ENCODE data around the gene APOC4. TPM values are rescaled to one million over a fixed set of nuclear protein-coding genes. Genes with fewer than 3 reads are reported as not detected.

APOC4 gene
- total and polyA plus RNA-seq, 4 donors, result 1.0 to 420 (median 275) TPM

DNA sequence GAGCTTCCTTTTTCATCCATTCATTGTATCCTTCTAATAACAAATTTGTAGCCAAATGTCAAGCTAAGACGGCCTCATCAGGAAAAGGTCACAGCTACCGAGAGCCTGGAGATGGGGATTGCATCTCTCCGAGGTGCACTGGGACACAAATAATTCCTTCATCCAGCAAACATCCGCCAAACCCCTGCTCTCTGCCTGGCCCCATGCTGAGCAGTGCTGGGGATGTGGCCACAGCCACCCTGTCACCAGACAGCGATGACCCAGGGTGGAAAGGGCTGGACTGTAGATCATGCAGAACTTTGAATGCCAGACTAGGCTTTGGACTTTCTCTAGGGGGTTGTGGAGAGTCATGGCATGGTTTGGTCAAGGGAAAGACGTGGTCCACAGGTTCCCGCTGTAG is 49.1 kb upstream of the APOC4 start:
- Histone ChIP-seq H3K27me3 (ENCODE audit: control insufficient read depth in 4 of 4, insufficient read depth in 4 of 4, low read length in 3 of 4) (no peaks in the 10 kb centered on the region), H3K4me1 (ENCODE audit: control insufficient read depth in 4 of 4, insufficient read depth in 4 of 4, low read length in 3 of 4) (peaks cover 11 to 29% (median 25%) of the 10 kb centered on the region in 4 donors), H3K27ac (ENCODE audit: low read depth in 1 of 2, low read length in 2 of 2) (no peak overlapping the region), H3K36me3 (ENCODE audit: control insufficient read depth in 4 of 4, insufficient read depth in 3 of 4, low read depth in 1 of 4, low read length in 3 of 4) (peaks cover 7 to 50% (median 25%) of the 10 kb centered on the region in 4 donors), H3K9ac (ENCODE audit: low read depth in 1 of 2, low read length in 2 of 2) (no peak overlapping the region), H3K4me3 (ENCODE audit: low read depth in 1 of 3, low read length in 3 of 3) (no peak overlapping the region), H3K9me3 (ENCODE audit: control insufficient read depth in 4 of 4, low read length in 3 of 4) (no peaks in the 10 kb centered on the region)
- TF ChIP-seq RAD21 (IDR thresholded peaks at IDR 0.05) (no peak), JUND (IDR thresholded peaks at IDR 0.05) (no peak), ATF3 (IDR thresholded peaks at IDR 0.05) (no peak), EGR1 (IDR thresholded peaks at IDR 0.05; ENCODE audit: low read depth in 2 of 2) (no peak), FOXA1 (IDR thresholded peaks at IDR 0.05) (no peak)
- no peak for DNase-seq (ENCODE audit: low spot score)
- WGBS, result 89% methylated on average over 7 of the region's 7 CpGs

DNA sequence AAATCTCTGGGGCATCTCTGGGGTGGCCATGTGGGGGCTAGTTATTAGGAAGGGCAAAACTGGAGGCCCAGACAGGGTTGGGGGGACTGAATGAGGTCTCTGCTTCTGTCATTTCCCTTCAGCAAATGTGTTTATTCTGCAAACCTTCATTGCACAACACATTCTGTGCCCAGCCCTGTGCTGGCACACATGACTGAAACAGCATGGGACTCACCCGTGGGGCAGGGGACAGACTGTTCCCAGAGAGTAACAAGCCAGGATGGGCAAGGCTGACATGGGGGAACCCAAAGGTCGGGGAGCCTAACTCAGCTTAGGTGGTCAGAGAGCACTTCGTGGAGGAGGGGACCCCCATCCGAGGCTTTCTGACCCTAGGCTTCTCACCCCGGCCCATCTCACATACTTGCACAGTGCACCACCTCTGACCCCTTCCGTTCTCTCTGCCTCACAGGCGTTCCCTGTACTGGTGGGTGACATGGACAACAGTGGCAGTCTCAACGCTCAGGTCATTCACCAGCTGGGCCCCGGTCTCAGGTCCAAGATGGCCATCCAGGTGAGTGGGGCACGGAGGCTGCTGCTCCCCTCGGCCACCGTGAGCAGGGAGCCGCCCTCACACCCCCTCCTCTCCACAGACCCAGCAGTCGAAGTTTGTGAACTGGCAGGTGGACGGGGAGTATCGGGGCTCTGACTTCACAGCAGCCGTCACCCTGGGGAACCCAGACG is 48.5 kb upstream of the APOC4 start:
- Histone ChIP-seq H3K27me3 (ENCODE audit: control insufficient read depth in 4 of 4, insufficient read depth in 4 of 4, low read length in 3 of 4) (no peaks in the 10 kb centered on the region), H3K4me1 (ENCODE audit: control insufficient read depth in 4 of 4, insufficient read depth in 4 of 4, low read length in 3 of 4) (peaks cover 11 to 29% (median 25%) of the 10 kb centered on the region in 4 donors), H3K9ac (ENCODE audit: low read depth in 1 of 2, low read length in 2 of 2) (no peak overlapping the region), H3K27ac (ENCODE audit: low read depth in 1 of 2, low read length in 2 of 2) (no peak overlapping the region), H3K36me3 (ENCODE audit: control insufficient read depth in 4 of 4, insufficient read depth in 3 of 4, low read depth in 1 of 4, low read length in 3 of 4) (peaks cover 7 to 47% (median 27%) of the 10 kb centered on the region in 4 donors), H3K4me3 (ENCODE audit: low read depth in 1 of 3, low read length in 3 of 3) (no peak overlapping the region), H3K9me3 (ENCODE audit: control insufficient read depth in 4 of 4, low read length in 3 of 4) (no peaks in the 10 kb centered on the region)
- DNase-seq (ENCODE audit: low spot score), result no peak
- 88% methylated on average over 18 of the region's 18 CpGs for WGBS
- TF ChIP-seq TAF1 (conservative IDR thresholded peaks at IDR 0.05), result no peak
- no peak for TF ChIP-seq MAX (IDR thresholded peaks at IDR 0.05)
- TF ChIP-seq NR2F2 (IDR thresholded peaks at IDR 0.05), result no peak
- no peak for TF ChIP-seq YY1 (IDR thresholded peaks at IDR 0.05)
- TF ChIP-seq GABPA (IDR thresholded peaks at IDR 0.05 in 1 of 2, conservative IDR thresholded peaks at IDR 0.05 in 1 of 2), result no peak
- TF ChIP-seq EGR1 (IDR thresholded peaks at IDR 0.05; ENCODE audit: low read depth in 2 of 2), result no peak
- TF ChIP-seq HNF4A (conservative IDR thresholded peaks at IDR 0.05), result no peak
- TF ChIP-seq RXRA (IDR thresholded peaks at IDR 0.05), result no peak
- no peak for TF ChIP-seq JUND (IDR thresholded peaks at IDR 0.05)
- TF ChIP-seq FOXA2 (IDR thresholded peaks at IDR 0.05), result no peak
- no peak for TF ChIP-seq ZBTB33 (IDR thresholded peaks at IDR 0.05)
- TF ChIP-seq FOXA1 (IDR thresholded peaks at IDR 0.05), result no peak
- TF ChIP-seq ATF3 (IDR thresholded peaks at IDR 0.05), result no peak
- TF ChIP-seq, protein P1, sequence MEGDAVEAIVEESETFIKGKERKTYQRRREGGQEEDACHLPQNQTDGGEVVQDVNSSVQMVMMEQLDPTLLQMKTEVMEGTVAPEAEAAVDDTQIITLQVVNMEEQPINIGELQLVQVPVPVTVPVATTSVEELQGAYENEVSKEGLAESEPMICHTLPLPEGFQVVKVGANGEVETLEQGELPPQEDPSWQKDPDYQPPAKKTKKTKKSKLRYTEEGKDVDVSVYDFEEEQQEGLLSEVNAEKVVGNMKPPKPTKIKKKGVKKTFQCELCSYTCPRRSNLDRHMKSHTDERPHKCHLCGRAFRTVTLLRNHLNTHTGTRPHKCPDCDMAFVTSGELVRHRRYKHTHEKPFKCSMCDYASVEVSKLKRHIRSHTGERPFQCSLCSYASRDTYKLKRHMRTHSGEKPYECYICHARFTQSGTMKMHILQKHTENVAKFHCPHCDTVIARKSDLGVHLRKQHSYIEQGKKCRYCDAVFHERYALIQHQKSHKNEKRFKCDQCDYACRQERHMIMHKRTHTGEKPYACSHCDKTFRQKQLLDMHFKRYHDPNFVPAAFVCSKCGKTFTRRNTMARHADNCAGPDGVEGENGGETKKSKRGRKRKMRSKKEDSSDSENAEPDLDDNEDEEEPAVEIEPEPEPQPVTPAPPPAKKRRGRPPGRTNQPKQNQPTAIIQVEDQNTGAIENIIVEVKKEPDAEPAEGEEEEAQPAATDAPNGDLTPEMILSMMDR (IDR thresholded peaks at IDR 0.05; ENCODE audit: low read depth, low read length, missing input control), result no peak
- TF ChIP-seq SP1 (IDR thresholded peaks at IDR 0.05), result no peak
- TF ChIP-seq HNF4G (IDR thresholded peaks at IDR 0.05), result no peak

Data from liver (tissue), 9 donors.